ENCODE results near the gene TRMT1. TPM values are rescaled to one million over a fixed set of nuclear protein-coding genes. Genes with fewer than 3 reads are reported as not detected.

TRMT1 gene
- total RNA-seq, 4 donors from 2014 or later, result 19.4 to 42.5 (median 29.0) TPM

DNA sequence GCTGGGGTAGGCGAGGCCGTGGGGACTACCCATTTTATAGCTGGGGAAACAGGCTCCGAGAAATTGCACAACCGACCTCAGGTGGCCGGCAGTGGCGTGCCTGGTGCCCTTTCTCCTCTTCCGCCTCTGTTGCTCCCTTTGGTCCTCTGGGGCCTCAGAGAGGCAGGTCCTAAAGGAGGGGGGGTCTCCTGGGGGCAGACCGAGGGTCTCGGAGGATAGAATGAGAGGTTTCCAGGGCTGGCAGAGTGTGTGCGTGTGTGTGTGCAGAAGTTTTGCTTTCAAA lies 22.3 kb upstream of the TRMT1 start:
- intact Hi-C loops (cut with DNase I), result no loop called here
- H3K27ac ChIP-seq, result no peak overlapping the region
- H3K9me3 ChIP-seq, result no peaks in the 10 kb centered on the region
- no peaks in the 10 kb centered on the region for H3K27me3 ChIP-seq
- no peak for DNase-seq
- WGBS, 2 donors, result 100% methylated on average over 1 of the region's 10 CpGs
- TF ChIP-seq, protein P1, sequence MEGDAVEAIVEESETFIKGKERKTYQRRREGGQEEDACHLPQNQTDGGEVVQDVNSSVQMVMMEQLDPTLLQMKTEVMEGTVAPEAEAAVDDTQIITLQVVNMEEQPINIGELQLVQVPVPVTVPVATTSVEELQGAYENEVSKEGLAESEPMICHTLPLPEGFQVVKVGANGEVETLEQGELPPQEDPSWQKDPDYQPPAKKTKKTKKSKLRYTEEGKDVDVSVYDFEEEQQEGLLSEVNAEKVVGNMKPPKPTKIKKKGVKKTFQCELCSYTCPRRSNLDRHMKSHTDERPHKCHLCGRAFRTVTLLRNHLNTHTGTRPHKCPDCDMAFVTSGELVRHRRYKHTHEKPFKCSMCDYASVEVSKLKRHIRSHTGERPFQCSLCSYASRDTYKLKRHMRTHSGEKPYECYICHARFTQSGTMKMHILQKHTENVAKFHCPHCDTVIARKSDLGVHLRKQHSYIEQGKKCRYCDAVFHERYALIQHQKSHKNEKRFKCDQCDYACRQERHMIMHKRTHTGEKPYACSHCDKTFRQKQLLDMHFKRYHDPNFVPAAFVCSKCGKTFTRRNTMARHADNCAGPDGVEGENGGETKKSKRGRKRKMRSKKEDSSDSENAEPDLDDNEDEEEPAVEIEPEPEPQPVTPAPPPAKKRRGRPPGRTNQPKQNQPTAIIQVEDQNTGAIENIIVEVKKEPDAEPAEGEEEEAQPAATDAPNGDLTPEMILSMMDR (IDR thresholded peaks at IDR 0.05), result no peak
- no peak for TF ChIP-seq POLR2A (IDR thresholded peaks at IDR 0.05)
- H3K4me1 ChIP-seq, result peaks cover 0 to 14% (median 7%) of the 10 kb centered on the region in 3 donors
- no peak overlapping the region for H3K4me3 ChIP-seq
- peaks cover 32 to 88% (median 36%) of the 10 kb centered on the region in 3 donors for H3K36me3 ChIP-seq

DNA sequence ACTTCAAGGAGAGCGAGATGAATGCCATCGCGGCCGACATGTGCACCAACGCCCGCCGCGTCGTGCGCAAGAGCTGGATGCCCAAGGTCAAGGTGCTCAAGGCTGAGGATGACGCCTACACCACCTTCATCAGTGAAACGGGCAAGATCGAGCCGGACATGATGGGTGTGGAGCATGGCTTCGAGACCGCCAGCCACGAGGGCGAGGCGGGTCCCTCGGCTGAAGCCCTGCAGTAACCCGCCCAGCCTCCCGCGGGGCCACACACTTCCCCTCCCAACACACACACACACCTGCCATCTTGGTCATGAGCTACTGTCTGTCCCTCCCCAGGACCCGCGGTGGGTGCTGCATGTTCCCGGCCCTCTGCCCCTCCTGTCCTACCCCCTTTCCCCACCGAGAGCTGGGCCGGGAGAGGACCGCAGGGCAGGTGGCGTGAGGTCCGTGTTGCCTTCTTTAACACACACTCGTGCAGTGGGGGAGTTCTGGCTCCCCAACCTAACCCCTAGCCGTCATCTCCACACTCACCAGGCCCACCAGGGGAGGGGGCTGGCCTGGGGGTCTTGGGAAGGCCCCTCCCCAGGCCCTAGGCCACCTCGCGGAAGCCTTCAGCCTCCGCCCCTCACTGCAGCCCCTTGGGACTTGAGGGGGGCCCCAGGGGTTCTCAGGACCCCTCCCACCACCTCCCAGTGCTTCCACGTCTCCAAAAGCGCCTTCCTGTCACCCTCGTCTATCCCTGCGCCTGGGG lies 21.8 kb upstream of the TRMT1 start:
- WGBS, 2 donors, result 70 to 76% methylated on average over 10 to 12 of the region's 40 CpGs
- intact Hi-C loops (cut with DNase I), result no loop called here
- H3K27me3 ChIP-seq, result no peaks in the 10 kb centered on the region
- H3K9me3 ChIP-seq, result no peaks in the 10 kb centered on the region
- no peak for DNase-seq
- no peak overlapping the region for H3K4me3 ChIP-seq
- H3K36me3 ChIP-seq, result peaks cover 32 to 84% (median 35%) of the 10 kb centered on the region in 3 donors
- TF ChIP-seq, protein P1 (IDR thresholded peaks at IDR 0.05), result no peak
- no peak for TF ChIP-seq POLR2A (IDR thresholded peaks at IDR 0.05)
- H3K4me1 ChIP-seq, result peaks cover 0 to 13% (median 4%) of the 10 kb centered on the region in 3 donors
- H3K27ac ChIP-seq, result no peak overlapping the region

DNA sequence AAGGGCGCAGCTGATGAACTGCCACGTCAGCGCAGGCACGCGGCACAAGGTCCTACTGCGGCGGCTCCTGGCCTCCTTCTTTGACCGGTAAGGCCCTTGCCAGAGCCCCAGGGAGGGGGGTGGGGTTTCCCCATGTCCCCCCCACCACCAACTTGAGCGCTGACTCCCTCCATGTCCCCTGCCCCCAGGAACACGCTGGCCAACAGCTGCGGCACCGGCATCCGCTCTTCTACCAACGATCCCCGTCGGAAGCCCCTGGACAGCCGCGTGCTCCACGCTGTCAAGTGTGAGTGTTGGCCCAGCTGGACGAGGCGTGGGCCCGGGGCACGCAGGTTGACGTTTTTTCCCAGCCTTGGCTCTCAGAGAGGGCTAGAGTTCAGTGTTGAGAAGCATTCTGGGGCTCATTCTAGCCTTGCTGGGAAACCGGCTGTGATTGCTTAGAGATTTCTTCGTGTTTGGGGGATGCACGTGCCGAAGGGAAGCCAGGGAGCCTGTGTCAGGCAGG lies 20.8 kb upstream of the TRMT1 start:
- 85% methylated on average over 9 of the region's 28 CpGs; no CpG with 5 or more reads in 1 of the 2 donors for WGBS, 2 donors
- no peak for TF ChIP-seq POLR2A (IDR thresholded peaks at IDR 0.05)
- TF ChIP-seq, protein P1 (IDR thresholded peaks at IDR 0.05), result no peak
- intact Hi-C loops (cut with DNase I), result no loop called here
- DNase-seq, result no peak
- Histone ChIP-seq H3K27me3 (no peaks in the 10 kb centered on the region), H3K27ac (no peak overlapping the region), H3K4me1 (peaks cover 0 to 13% (median 0%) of the 10 kb centered on the region in 3 donors), H3K4me3 (no peak overlapping the region), H3K36me3 (peaks cover 32 to 87% (median 35%) of the 10 kb centered on the region in 3 donors), H3K9me3 (no peaks in the 10 kb centered on the region)

DNA sequence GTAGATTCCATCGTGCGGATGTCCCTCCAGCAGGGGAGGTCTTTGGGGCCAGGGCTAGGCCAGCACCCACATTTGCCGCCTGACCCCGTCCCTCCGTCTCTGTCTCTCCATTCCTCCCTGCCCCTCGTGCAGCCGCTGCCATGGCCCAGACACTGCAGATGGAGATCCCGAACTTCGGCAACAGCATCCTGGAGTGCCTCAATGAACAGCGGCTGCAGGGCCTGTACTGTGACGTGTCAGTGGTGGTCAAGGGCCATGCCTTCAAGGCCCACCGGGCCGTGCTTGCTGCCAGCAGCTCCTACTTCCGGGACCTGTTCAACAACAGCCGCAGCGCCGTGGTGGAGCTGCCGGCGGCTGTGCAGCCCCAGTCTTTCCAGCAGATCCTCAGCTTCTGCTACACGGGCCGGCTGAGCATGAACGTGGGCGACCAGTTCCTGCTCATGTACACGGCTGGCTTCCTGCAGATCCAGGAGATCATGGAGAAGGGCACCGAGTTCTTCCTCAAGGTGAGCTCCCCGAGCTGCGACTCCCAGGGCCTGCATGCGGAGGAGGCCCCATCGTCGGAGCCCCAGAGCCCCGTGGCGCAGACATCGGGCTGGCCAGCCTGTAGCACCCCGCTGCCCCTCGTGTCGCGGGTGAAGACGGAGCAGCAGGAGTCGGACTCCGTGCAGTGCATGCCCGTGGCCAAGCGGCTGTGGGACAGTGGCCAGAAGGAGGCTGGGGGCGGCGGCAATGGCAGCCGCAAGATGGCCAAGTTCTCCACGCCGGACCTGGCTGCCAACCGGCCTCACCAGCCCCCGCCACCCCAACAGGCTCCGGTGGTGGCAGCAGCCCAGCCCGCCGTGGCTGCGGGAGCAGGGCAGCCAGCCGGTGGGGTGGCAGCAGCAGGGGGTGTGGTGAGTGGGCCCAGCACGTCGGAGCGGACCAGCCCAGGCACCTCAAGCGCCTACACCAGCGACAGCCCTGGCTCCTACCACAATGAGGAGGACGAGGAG lies 18.8 kb upstream of the TRMT1 start:
- no peak overlapping the region for H3K4me3 ChIP-seq
- H3K27me3 ChIP-seq, result no peaks in the 10 kb centered on the region
- peaks cover 32 to 70% (median 35%) of the 10 kb centered on the region in 3 donors for H3K36me3 ChIP-seq
- no peaks in the 10 kb centered on the region for H3K9me3 ChIP-seq
- H3K4me1 ChIP-seq, result peaks cover 0 to 18% (median 0%) of the 10 kb centered on the region in 3 donors
- WGBS, 2 donors, result 91 to 100% methylated on average over 3 to 4 of the region's 60 CpGs
- no peak for TF ChIP-seq POLR2A (IDR thresholded peaks at IDR 0.05)
- TF ChIP-seq, protein P1 (IDR thresholded peaks at IDR 0.05), result no peak
- intact Hi-C loops (cut with DNase I), result no loop called here
- H3K27ac ChIP-seq, result no peak overlapping the region
- DNase-seq, result no peak
